Esophagus muscularis mucosa (tissue), 4 donors: Measurements from ENCODE around the gene GPM6B.

ENCODE experiments used
- CTCF ChIP-seq, 3 experiments: fragments of 200-600 bp in 2 of 3; fragments of 450-650 bp in 1 of 3; sonication (generic) in 2 of 3; IDR thresholded peaks; one replicate each; pipeline ENCODE4 v1.5.1; 2017 to 2019; ENCODE audit warnings: antibody characterized with exemption in 3 of 3, mild to moderate bottlenecking in 2 of 3, moderate library complexity in 1 of 3
- EP300 ChIP-seq: sonication (generic); formaldehyde crosslinking; IDR thresholded peaks from one replicate; pipeline ENCODE4 v1.6.1; 2017; ENCODE audit warnings: antibody characterized with exemption
- POLR2A ChIP-seq: fragments of 450-650 bp; IDR thresholded peaks from one replicate; pipeline ENCODE4 v1.6.1; 2017; ENCODE audit warnings: antibody characterized with exemption, moderate library complexity, mild to moderate bottlenecking, low read depth
- POLR2AphosphoS5 ChIP-seq, 2 donors: sonication (generic); formaldehyde crosslinking; IDR thresholded peaks; one replicate each; pipeline ENCODE4 v1.6.1; 2017; ENCODE audit warnings: antibody characterized with exemption in 2 of 2

- TF ChIP-seq EP300: no peak
- TF ChIP-seq POLR2AphosphoS5 (IDR thresholded peaks at IDR 0.05): no peak
- no peak for TF ChIP-seq POLR2A
- no peak for TF ChIP-seq CTCF (IDR thresholded peaks at IDR 0.05)
These were observed 62.1 kb downstream of the GPM6B start for GRCh38 chrX:13754765-13755164.
